Smooth muscle cell (in vitro differentiated cells): Measurements from ENCODE around the gene CARD14. TPM values are rescaled to one million over a fixed set of nuclear protein-coding genes. Genes with fewer than 3 reads are reported as not detected.

Experiments used
- DNase-seq: peaks from one replicate; lab custom pipeline; 2025; ENCODE audit not compliant: unreplicated experiment; lab: John Stamatoyannopoulos, UW
- H2AFZ ChIP-seq: fragments of 200-600 bp; sonication (generic); 2 replicates; pipeline ENCODE4 v1.6.0; 2016; ENCODE audit warnings: antibody characterized with exemption, low read depth, mild to moderate bottlenecking
- H3F3A ChIP-seq: fragments of 200-600 bp; sonication (generic); 2 replicates; pipeline ENCODE4 v1.6.0; 2017; ENCODE audit warnings: antibody characterized with exemption, low read depth
- H3K27ac ChIP-seq: fragments of 200-600 bp; sonication (generic); 2 replicates; pipeline ENCODE4 v1.5.1; 2016; ENCODE audit warnings: low read depth, mild to moderate bottlenecking
- H3K27me3 ChIP-seq: fragments of 200-600 bp; sonication (generic); 2 replicates; pipeline ENCODE4 v1.6.1; 2016; ENCODE audit warnings: low read depth, mild to moderate bottlenecking
- H3K36me3 ChIP-seq: fragments of 200-600 bp; sonication (generic); 2 replicates; pipeline ENCODE4 v1.5.1; 2016; ENCODE audit warnings: low read depth
- H3K4me1 ChIP-seq: fragments of 200-600 bp; sonication (generic); 2 replicates; pipeline ENCODE4 v1.5.1; 2016; ENCODE audit warnings: low read depth
- H3K4me2 ChIP-seq: fragments of 200-600 bp; sonication (generic); 2 replicates; pipeline ENCODE4 v1.6.0; 2016; ENCODE audit warnings: mild to moderate bottlenecking
- H3K4me3 ChIP-seq: fragments of 200-600 bp; sonication (generic); 2 replicates; pipeline ENCODE4 v1.5.1; 2016; ENCODE audit warnings: mild to moderate bottlenecking
- H3K79me2 ChIP-seq: fragments of 200-600 bp; sonication (generic); 2 replicates; pipeline ENCODE4 v1.6.0; 2016; ENCODE audit warnings: low read depth, mild to moderate bottlenecking
- H3K9ac ChIP-seq: fragments of 200-600 bp; sonication (generic); 2 replicates; pipeline ENCODE4 v1.6.0; 2016; ENCODE audit warnings: low read depth
- H3K9me3 ChIP-seq: fragments of 200-600 bp; sonication (generic); replicated peaks from 2 replicates; pipeline ENCODE4 v1.5.1; 2016; ENCODE audit warnings: low read depth
- H4K20me1 ChIP-seq: fragments of 200-600 bp; sonication (generic); 2 replicates; pipeline ENCODE4 v1.6.0; 2016; ENCODE audit warnings: low read depth
- WGBS: methylation state at CpG from one replicate; pipeline ENCODE4 v1.1.7; 2016; ENCODE audit warnings: low lambda C conversion rate; 5-methylcytosine and 5-hydroxymethylcytosine counted together
- polyA plus RNA-seq: library from polyadenylated mRNA; unstranded; fragments of >200 nt; fragmentation: Nextera tagmentation; extraction: Ambion mirVana; gene quantifications from 2 replicates; pipeline ENCODE4 v1.2.1, GENCODE V29; 2016
- total RNA-seq: library from RNA; depleted of rRNA; stranded (reverse); fragments of >200 nt; gene quantifications from 2 replicates; pipeline ENCODE4 v1.2.3, GENCODE V29; 2014
- TF ChIP-seq, protein P1 (sequence below): fragments of 200-600 bp; sonication (generic); IDR thresholded peaks from 2 replicates; pipeline ENCODE4 v1.5.1; 2017; ENCODE audit warnings: borderline replicate concordance, mild to moderate bottlenecking, antibody characterized with exemption; ENCODE audit not compliant: insufficient read depth, poor library complexity, severe bottlenecking

CARD14 gene
- total and polyA plus RNA-seq, 2 experiments from 2014 or later = 1.0 to 1.8 TPM

DNA sequence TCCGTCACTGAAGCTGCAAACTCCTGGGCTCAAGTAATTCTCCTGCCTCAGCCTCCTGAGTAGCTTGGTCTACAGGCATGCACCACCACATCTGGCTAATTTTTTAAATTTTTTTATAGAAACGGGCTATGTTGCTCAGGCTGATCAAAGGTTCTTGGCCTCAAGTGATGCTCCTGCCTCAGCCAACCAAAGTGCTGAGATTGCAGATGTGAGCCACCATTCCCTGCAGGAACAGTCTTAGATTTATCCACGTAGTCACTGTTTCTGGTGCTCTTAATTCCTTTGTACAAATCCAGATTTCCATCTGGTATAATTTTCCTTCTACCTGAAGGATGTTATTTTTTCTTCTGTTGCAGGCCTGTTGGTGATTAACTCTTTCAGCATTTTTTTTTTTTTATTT lies 63.4 kb downstream of the CARD14 start:
- no peak for DNase-seq
- Histone ChIP-seq H3K9me3 (peaks cover 10% of the 10 kb centered on the region), H3K36me3 (peaks cover 27% of the 10 kb centered on the region), H4K20me1 (no peaks in the 10 kb centered on the region), H3K27me3 (no peaks in the 10 kb centered on the region), H3K4me3 (no peak overlapping the region), H3K4me1 (no peaks in the 10 kb centered on the region), H3K79me2 (no peaks in the 10 kb centered on the region), H2AFZ (no peak overlapping the region), H3K4me2 (no peak overlapping the region), H3K9ac (no peak overlapping the region), H3K27ac (no peak overlapping the region), H3F3A (no peaks in the 10 kb centered on the region)
- WGBS = 97% methylated on average over 3 of the region's 3 CpGs
- TF ChIP-seq, protein P1, sequence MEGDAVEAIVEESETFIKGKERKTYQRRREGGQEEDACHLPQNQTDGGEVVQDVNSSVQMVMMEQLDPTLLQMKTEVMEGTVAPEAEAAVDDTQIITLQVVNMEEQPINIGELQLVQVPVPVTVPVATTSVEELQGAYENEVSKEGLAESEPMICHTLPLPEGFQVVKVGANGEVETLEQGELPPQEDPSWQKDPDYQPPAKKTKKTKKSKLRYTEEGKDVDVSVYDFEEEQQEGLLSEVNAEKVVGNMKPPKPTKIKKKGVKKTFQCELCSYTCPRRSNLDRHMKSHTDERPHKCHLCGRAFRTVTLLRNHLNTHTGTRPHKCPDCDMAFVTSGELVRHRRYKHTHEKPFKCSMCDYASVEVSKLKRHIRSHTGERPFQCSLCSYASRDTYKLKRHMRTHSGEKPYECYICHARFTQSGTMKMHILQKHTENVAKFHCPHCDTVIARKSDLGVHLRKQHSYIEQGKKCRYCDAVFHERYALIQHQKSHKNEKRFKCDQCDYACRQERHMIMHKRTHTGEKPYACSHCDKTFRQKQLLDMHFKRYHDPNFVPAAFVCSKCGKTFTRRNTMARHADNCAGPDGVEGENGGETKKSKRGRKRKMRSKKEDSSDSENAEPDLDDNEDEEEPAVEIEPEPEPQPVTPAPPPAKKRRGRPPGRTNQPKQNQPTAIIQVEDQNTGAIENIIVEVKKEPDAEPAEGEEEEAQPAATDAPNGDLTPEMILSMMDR = no peak

DNA sequence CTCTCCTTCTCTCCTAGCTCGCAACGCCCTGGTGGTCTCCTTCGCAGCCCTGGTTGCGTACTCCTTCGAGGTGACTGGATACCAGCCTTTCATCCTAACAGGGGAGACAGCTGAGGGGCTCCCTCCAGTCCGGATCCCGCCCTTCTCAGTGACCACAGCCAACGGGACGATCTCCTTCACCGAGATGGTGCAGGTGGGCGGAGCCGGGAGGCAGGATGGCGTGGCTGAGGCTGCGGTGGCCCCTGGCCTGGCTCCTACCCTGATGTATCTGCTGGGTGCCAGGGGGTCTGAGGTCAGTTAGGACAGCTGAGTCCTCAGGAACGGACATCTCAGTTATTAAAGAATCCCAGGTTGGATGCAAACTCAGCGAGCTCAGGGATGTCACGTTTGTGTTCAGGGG lies 67.1 kb downstream of the CARD14 start:
- Histone ChIP-seq H3K9ac (no peak overlapping the region), H3K79me2 (no peaks in the 10 kb centered on the region), H3K27me3 (no peaks in the 10 kb centered on the region), H3K4me2 (no peak overlapping the region), H3K4me3 (no peak overlapping the region), H3K27ac (no peak overlapping the region), H3K4me1 (no peaks in the 10 kb centered on the region), H2AFZ (no peak overlapping the region), H3K9me3 (peaks cover 10% of the 10 kb centered on the region), H3F3A (no peaks in the 10 kb centered on the region), H4K20me1 (no peaks in the 10 kb centered on the region), H3K36me3 (peaks cover 21% of the 10 kb centered on the region)
- 89% methylated on average over 17 of the region's 17 CpGs for WGBS
- TF ChIP-seq, protein P1 = no peak
- DNase-seq = no peak

DNA sequence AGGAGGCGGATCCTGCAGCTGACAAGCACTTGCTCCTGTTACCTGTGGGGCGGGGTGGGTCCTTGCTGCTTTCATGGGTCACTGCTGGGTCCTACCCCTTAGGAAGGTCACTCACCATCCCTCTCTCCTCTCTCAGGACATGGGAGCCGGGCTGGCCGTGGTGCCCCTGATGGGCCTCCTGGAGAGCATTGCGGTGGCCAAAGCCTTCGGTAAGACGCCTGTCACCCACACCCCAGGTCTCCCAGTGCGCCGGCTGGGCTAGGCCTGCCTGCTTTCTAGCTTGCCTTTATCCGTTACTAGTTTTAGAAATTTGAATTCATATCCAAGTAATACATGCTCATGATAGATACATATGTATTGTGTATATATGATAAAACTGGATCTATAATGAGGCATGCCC lies 67.6 kb downstream of the CARD14 start:
- Histone ChIP-seq H3K27ac (no peak overlapping the region), H3K9me3 (peaks cover 10% of the 10 kb centered on the region), H3K36me3 (peaks cover 17% of the 10 kb centered on the region), H4K20me1 (no peaks in the 10 kb centered on the region), H3K4me1 (no peaks in the 10 kb centered on the region), H3K4me2 (no peak overlapping the region), H3F3A (no peaks in the 10 kb centered on the region), H3K79me2 (no peaks in the 10 kb centered on the region), H3K4me3 (no peak overlapping the region), H3K9ac (no peak overlapping the region), H3K27me3 (no peaks in the 10 kb centered on the region), H2AFZ (no peak overlapping the region)
- 97% methylated on average over 10 of the region's 10 CpGs for WGBS
- TF ChIP-seq, protein P1 = no peak
- DNase-seq = no peak

DNA sequence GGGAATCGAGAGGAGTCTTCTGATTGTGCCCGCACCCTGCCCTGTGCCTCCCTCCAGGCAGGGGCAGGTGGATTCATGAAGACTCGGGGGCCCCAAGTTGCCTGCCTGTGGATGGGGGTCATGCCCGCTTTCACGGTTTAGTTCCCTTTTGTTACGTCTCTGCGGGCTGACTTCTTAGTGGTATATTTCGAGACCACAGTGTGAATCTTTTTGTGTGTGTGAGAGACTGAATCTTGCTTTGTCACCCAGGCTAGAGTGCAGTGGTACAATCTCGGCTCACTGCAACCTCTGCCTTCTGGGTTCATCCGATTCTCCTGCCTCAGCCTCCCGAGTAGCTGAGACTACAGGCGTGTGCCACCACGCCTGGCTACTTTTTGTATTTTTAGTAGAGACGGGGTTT lies 72.7 kb downstream of the CARD14 start:
- H3K9me3 ChIP-seq = no peaks in the 10 kb centered on the region
- H4K20me1 ChIP-seq = no peaks in the 10 kb centered on the region
- no peaks in the 10 kb centered on the region for H3K79me2 ChIP-seq
- no peak overlapping the region for H3K27ac ChIP-seq
- H3F3A ChIP-seq = no peaks in the 10 kb centered on the region
- H3K27me3 ChIP-seq = no peaks in the 10 kb centered on the region
- 91% methylated on average over 14 of the region's 14 CpGs for WGBS
- no peaks in the 10 kb centered on the region for H3K36me3 ChIP-seq
- H3K4me2 ChIP-seq = no peak overlapping the region
- H2AFZ ChIP-seq = no peak overlapping the region
- no peak for DNase-seq
- TF ChIP-seq, protein P1 = no peak
- no peaks in the 10 kb centered on the region for H3K4me1 ChIP-seq
- no peak overlapping the region for H3K4me3 ChIP-seq
- no peak overlapping the region for H3K9ac ChIP-seq
